ENCODE measurements around the gene LLCFC1. TPM values are rescaled to one million over a fixed set of nuclear protein-coding genes. Genes with fewer than 3 reads are reported as not detected.

The LLCFC1 gene
- total RNA-seq, 1 donor: not detected

- H3K4me3 ChIP-seq (ENCODE audit: low read depth, low read length): no peak overlapping the region
- no peak for DNase-seq (ENCODE audit: low read depth)
- no peak for TF ChIP-seq CTCF (IDR thresholded peaks at IDR 0.05; ENCODE audit: insufficient read depth, low read depth, low read length)
These were observed 673 bp upstream of the LLCFC1 start for GRCh38 chr7:142938611-142939010.

GRCh38 chr7:142940966-142941535 is 1.8 kb downstream of the LLCFC1 start:
- DNase-seq (ENCODE audit: low read depth): no peak
- no peak overlapping the region for H3K4me3 ChIP-seq (ENCODE audit: low read depth, low read length)
- no peak for TF ChIP-seq CTCF (IDR thresholded peaks at IDR 0.05; ENCODE audit: insufficient read depth, low read depth, low read length)

- no peak for DNase-seq (ENCODE audit: low read depth)
- no peak overlapping the region for H3K4me3 ChIP-seq (ENCODE audit: low read depth, low read length)
- TF ChIP-seq CTCF (IDR thresholded peaks at IDR 0.05; ENCODE audit: insufficient read depth, low read depth, low read length): no peak
These were observed 2.3 kb downstream of the LLCFC1 start for GRCh38 chr7:142941541-142941940.

- H3K4me3 ChIP-seq (ENCODE audit: low read depth, low read length): no peak overlapping the region
- no peak for TF ChIP-seq CTCF (IDR thresholded peaks at IDR 0.05; ENCODE audit: insufficient read depth, low read depth, low read length)
- DNase-seq (ENCODE audit: low read depth): no peak
These were observed 3.5 kb downstream of the LLCFC1 start for GRCh38 chr7:142942746-142943145.

- no peak for TF ChIP-seq CTCF (IDR thresholded peaks at IDR 0.05; ENCODE audit: insufficient read depth, low read depth, low read length)
These were observed 4.5 kb downstream of the LLCFC1 start for GRCh38 chr7:142943706-142944268.

GRCh38 chr7:142945001-142945400 is 5.7 kb downstream of the LLCFC1 start:
- no peak for TF ChIP-seq CTCF (IDR thresholded peaks at IDR 0.05; ENCODE audit: insufficient read depth, low read depth, low read length)
- no peak overlapping the region for H3K4me3 ChIP-seq (ENCODE audit: low read depth, low read length)
- DNase-seq (ENCODE audit: low read depth): no peak

More at GRCh38 chr7:142943706-142944268, 4.5 kb downstream of the LLCFC1 start:
- no peak overlapping the region for H3K4me3 ChIP-seq (ENCODE audit: low read depth, low read length)
- DNase-seq (ENCODE audit: low read depth): no peak

- DNase-seq (ENCODE audit: low read depth): no peak
- no peak for TF ChIP-seq CTCF (IDR thresholded peaks at IDR 0.05; ENCODE audit: insufficient read depth, low read depth, low read length)
- no peak overlapping the region for H3K4me3 ChIP-seq (ENCODE audit: low read depth, low read length)
These were observed 9.3 kb downstream of the LLCFC1 start for GRCh38 chr7:142948603-142949002.
